Mesenchymal stem cell (in vitro differentiated cells and primary cell): Measurements from ENCODE around the gene IL2RA.

Experiments
- DNase-seq: peaks from one replicate; pipeline ENCODE4 v3.0.0-alpha.2; 2013
- H2AFZ ChIP-seq: one replicate; pipeline ENCODE4 v1.6.1; 2013; ENCODE audit warnings: low read depth, mild to moderate bottlenecking, control low read depth, inconsistent platforms, low read length, moderate library complexity
- H2AK5ac ChIP-seq: 2 replicates; pipeline ENCODE4 v1.6.1; 2013; ENCODE audit warnings: low read length, moderate library complexity, mild to moderate bottlenecking, inconsistent platforms; ENCODE audit not compliant: severe bottlenecking
- H2BK120ac ChIP-seq: one replicate; pipeline ENCODE4 v1.6.1; 2013; ENCODE audit warnings: low read depth, mild to moderate bottlenecking, inconsistent platforms, low read length, moderate library complexity
- H2BK12ac ChIP-seq, 2 experiments: one replicate each; pipeline ENCODE4 v1.6.1; 2013; ENCODE audit warnings: inconsistent platforms in 2 of 2, low read length in 2 of 2, mild to moderate bottlenecking in 2 of 2, moderate library complexity in 2 of 2, control low read depth in 1 of 2
- H2BK15ac ChIP-seq: one replicate; pipeline ENCODE4 v1.6.1; 2013; ENCODE audit warnings: mild to moderate bottlenecking, low read depth, inconsistent platforms; ENCODE audit not compliant: poor library complexity, severe bottlenecking
- H2BK5ac ChIP-seq: 2 replicates; pipeline ENCODE4 v1.6.1; 2013; ENCODE audit warnings: low read depth, mild to moderate bottlenecking, low read length, control low read depth, inconsistent platforms; ENCODE audit not compliant: poor library complexity, severe bottlenecking
- H3K14ac ChIP-seq, 2 experiments: one replicate each; pipeline ENCODE4 v1.6.1; 2013; ENCODE audit warnings: inconsistent platforms in 2 of 2, low read length in 2 of 2, control low read depth in 1 of 2, mild to moderate bottlenecking in 1 of 2, moderate library complexity in 1 of 2
- H3K18ac ChIP-seq, 2 experiments: one replicate each; pipeline ENCODE4 v1.6.1; 2013; ENCODE audit warnings: inconsistent platforms in 2 of 2, low read length in 2 of 2, control low read depth in 1 of 2, low read depth in 1 of 2, mild to moderate bottlenecking in 1 of 2
- H3K23ac ChIP-seq, 2 experiments: one replicate each; pipeline ENCODE4 v1.6.1; 2013; ENCODE audit warnings: inconsistent platforms in 2 of 2, low read length in 2 of 2, mild to moderate bottlenecking in 2 of 2, moderate library complexity in 2 of 2, control low read depth in 1 of 2
- H3K27ac ChIP-seq: 2 replicates; pipeline ENCODE4 v1.5.1; 2013; ENCODE audit warnings: mild to moderate bottlenecking, moderate library complexity, low read length, control low read depth, inconsistent platforms; ENCODE audit not compliant: poor library complexity, severe bottlenecking
- H3K27me3 ChIP-seq, 2 experiments: 2 replicates each; pipeline versions ENCODE4 v1.6.1 to v1.7.0; 2013; ENCODE audit warnings: low read length in 2 of 2, mild to moderate bottlenecking in 2 of 2, moderate library complexity in 2 of 2, control low read depth in 1 of 2, inconsistent platforms in 1 of 2; ENCODE audit not compliant: control insufficient read depth in 1 of 2, insufficient read depth in 1 of 2
- H3K36me3 ChIP-seq, 2 experiments: 2 replicates each; pipeline versions ENCODE4 v1.6.1 to v1.7.0; 2013; ENCODE audit warnings: low read length in 2 of 2, control low read depth in 1 of 2, inconsistent platforms in 1 of 2, low read depth in 1 of 2, mild to moderate bottlenecking in 1 of 2; ENCODE audit not compliant: insufficient read depth in 2 of 2, control insufficient read depth in 1 of 2
- H3K4ac ChIP-seq, 2 experiments: one replicate each; pipeline ENCODE4 v1.6.1; 2013; ENCODE audit warnings: inconsistent platforms in 2 of 2, low read length in 2 of 2, mild to moderate bottlenecking in 2 of 2, moderate library complexity in 2 of 2, control low read depth in 1 of 2, low read depth in 1 of 2
- H3K4me1 ChIP-seq: 2 replicates; pipeline ENCODE4 v1.6.1; 2013; ENCODE audit warnings: low read depth, low read length, control low read depth; ENCODE audit not compliant: control insufficient read depth, insufficient read depth
- H3K4me2 ChIP-seq: 2 replicates; pipeline ENCODE4 v1.6.1; 2013; ENCODE audit warnings: low read length, mild to moderate bottlenecking, inconsistent platforms; ENCODE audit not compliant: poor library complexity, severe bottlenecking
- H3K4me3 ChIP-seq, 2 experiments: 2 replicates each; pipeline versions ENCODE4 v1.5.1 to v1.7.0; 2013; ENCODE audit warnings: low read length in 2 of 2, mild to moderate bottlenecking in 2 of 2, control low read depth in 1 of 2, low read depth in 1 of 2; ENCODE audit not compliant: insufficient read depth in 1 of 2
- H3K79me1 ChIP-seq: replicated peaks from 2 replicates; pipeline ENCODE4 v1.6.1; 2013; ENCODE audit warnings: mild to moderate bottlenecking, control low read depth, low read length, inconsistent platforms; ENCODE audit not compliant: poor library complexity, severe bottlenecking
- H3K9ac ChIP-seq: 2 replicates; pipeline ENCODE4 v1.7.0; 2013; ENCODE audit warnings: mild to moderate bottlenecking, low read length, moderate library complexity
- H3K9me3 ChIP-seq: 2 replicates; pipeline ENCODE4 v1.7.0; 2013; ENCODE audit warnings: mild to moderate bottlenecking, low read length; ENCODE audit not compliant: control insufficient read depth
- H4K8ac ChIP-seq: one replicate; pipeline ENCODE4 v1.6.1; 2013; ENCODE audit warnings: inconsistent platforms, mild to moderate bottlenecking, low read length, moderate library complexity
- H4K91ac ChIP-seq: one replicate; pipeline ENCODE4 v1.6.1; 2013; ENCODE audit warnings: mild to moderate bottlenecking, low read length, inconsistent platforms
- WGBS: methylation state at CpG from one replicate; pipeline ENCODE4 v1.1.7; 2013; ENCODE audit warnings: mixed read lengths; 5-methylcytosine and 5-hydroxymethylcytosine counted together

IL2RA gene

GRCh38 chr10:5965266-5965665, 96.9 kb downstream of the IL2RA start:
- no peak overlapping the region for H3K4ac ChIP-seq
- no peak overlapping the region for H2AFZ ChIP-seq
- H3K23ac ChIP-seq = no peak overlapping the region
- no peak for DNase-seq
- H3K79me1 ChIP-seq = no peaks in the 10 kb centered on the region
- H3K4me1 ChIP-seq = peaks cover 9% of the 10 kb centered on the region
- no peak overlapping the region for H2AK5ac ChIP-seq
- no peak overlapping the region for H3K14ac ChIP-seq
- no peaks in the 10 kb centered on the region for H3K9me3 ChIP-seq
- H3K27ac ChIP-seq = no peak overlapping the region
- H2BK120ac ChIP-seq = no peak overlapping the region
- 96% methylated on average over 8 of the region's 8 CpGs for WGBS
- H2BK5ac ChIP-seq = no peak overlapping the region
- H3K18ac ChIP-seq = no peak overlapping the region
- H2BK12ac ChIP-seq = no peak overlapping the region
- no peak overlapping the region for H3K4me3 ChIP-seq
- H3K9ac ChIP-seq = no peak overlapping the region
- no peak overlapping the region for H2BK15ac ChIP-seq
- no peak overlapping the region for H3K4me2 ChIP-seq
- no peak overlapping the region for H4K8ac ChIP-seq
- H4K91ac ChIP-seq = no peak overlapping the region
- H3K27me3 ChIP-seq = no peaks in the 10 kb centered on the region
- H3K36me3 ChIP-seq = no peaks in the 10 kb centered on the region

- Histone ChIP-seq H2BK15ac (no peak overlapping the region), H3K36me3 (peaks cover 0 to under 1% of the 10 kb centered on the region in 2 experiments), H3K4me2 (no peak overlapping the region), H2BK120ac (no peak overlapping the region), H3K27ac (no peak overlapping the region), H4K8ac (no peak overlapping the region), H2BK5ac (no peak overlapping the region), H2BK12ac (no peak overlapping the region), H3K18ac (no peak overlapping the region), H2AK5ac (no peak overlapping the region), H4K91ac (no peak overlapping the region), H3K79me1 (no peaks in the 10 kb centered on the region), H3K4ac (no peak overlapping the region), H3K4me3 (no peak overlapping the region), H3K14ac (no peak overlapping the region), H3K9me3 (no peaks in the 10 kb centered on the region), H3K27me3 (no peaks in the 10 kb centered on the region), H2AFZ (no peak overlapping the region), H3K9ac (no peak overlapping the region), H3K4me1 (peaks cover 9% of the 10 kb centered on the region), H3K23ac (no peak overlapping the region)
- WGBS = 90% methylated on average over 13 of the region's 13 CpGs
- no peak for DNase-seq
Observed at GRCh38 chr10:5964736-5965135, 97.4 kb downstream of the IL2RA start.

- H2BK120ac ChIP-seq = no peak overlapping the region
- no peak overlapping the region for H4K91ac ChIP-seq
- no peak overlapping the region for H3K23ac ChIP-seq
- H3K4me3 ChIP-seq = no peak overlapping the region
- 96% methylated on average over 10 of the region's 10 CpGs for WGBS
- H3K4ac ChIP-seq = no peak overlapping the region
- H2BK5ac ChIP-seq = no peak overlapping the region
- H4K8ac ChIP-seq = no peak overlapping the region
- H3K27me3 ChIP-seq = no peaks in the 10 kb centered on the region
- no peak overlapping the region for H2AK5ac ChIP-seq
- H3K27ac ChIP-seq = no peak overlapping the region
- no peak for DNase-seq
- H2BK12ac ChIP-seq = no peak overlapping the region
- no peak overlapping the region for H2BK15ac ChIP-seq
- peaks cover 10% of the 10 kb centered on the region for H3K4me1 ChIP-seq
- no peaks in the 10 kb centered on the region for H3K79me1 ChIP-seq
- H3K9me3 ChIP-seq = no peaks in the 10 kb centered on the region
- peaks cover 0 to 3% of the 10 kb centered on the region in 2 experiments for H3K36me3 ChIP-seq
- H3K9ac ChIP-seq = no peak overlapping the region
- H3K14ac ChIP-seq = no peak overlapping the region
- no peak overlapping the region for H3K4me2 ChIP-seq
- no peak overlapping the region for H3K18ac ChIP-seq
- H2AFZ ChIP-seq = no peak overlapping the region
Observed at GRCh38 chr10:5963591-5963990, 98.6 kb downstream of the IL2RA start.

GRCh38 chr10:5963071-5963470, 99.1 kb downstream of the IL2RA start:
- no peak overlapping the region for H3K4me2 ChIP-seq
- H3K9ac ChIP-seq = no peak overlapping the region
- no peak overlapping the region for H2BK120ac ChIP-seq
- no peak overlapping the region for H3K4ac ChIP-seq
- no peak overlapping the region for H3K23ac ChIP-seq
- no peak overlapping the region for H2BK15ac ChIP-seq
- 84% methylated on average over 7 of the region's 7 CpGs for WGBS
- H3K14ac ChIP-seq = no peak overlapping the region
- H2BK12ac ChIP-seq = no peak overlapping the region
- H2AFZ ChIP-seq = no peak overlapping the region
- H3K18ac ChIP-seq = no peak overlapping the region
- no peaks in the 10 kb centered on the region for H3K9me3 ChIP-seq
- no peak overlapping the region for H4K8ac ChIP-seq
- H3K4me1 ChIP-seq = peaks cover 10% of the 10 kb centered on the region
- no peak for DNase-seq
- H3K27ac ChIP-seq = no peak overlapping the region
- no peaks in the 10 kb centered on the region for H3K79me1 ChIP-seq
- H3K36me3 ChIP-seq = peaks cover 0 to 3% of the 10 kb centered on the region in 2 experiments
- H3K4me3 ChIP-seq = no peak overlapping the region
- no peaks in the 10 kb centered on the region for H3K27me3 ChIP-seq
- no peak overlapping the region for H2AK5ac ChIP-seq
- H2BK5ac ChIP-seq = no peak overlapping the region
- H4K91ac ChIP-seq = no peak overlapping the region
